Thyroid gland (tissue), 4 donors: ENCODE results near the gene RYR3.

Experiments
- POLR2A ChIP-seq, 2 donors: fragments of 450-650 bp; IDR thresholded peaks; one replicate each; pipeline ENCODE4 v1.6.1; 2017; ENCODE audit warnings: antibody characterized with exemption in 2 of 2, mild to moderate bottlenecking in 2 of 2, moderate library complexity in 1 of 2
- TF ChIP-seq, protein P1 (sequence below), 6 experiments: fragments of 200-600 bp in 3 of 6; fragments of 450-650 bp in 3 of 6; sonication (generic) in 3 of 6; IDR thresholded peaks; one replicate each; pipeline ENCODE4 v1.5.1; 2016 to 2019; ENCODE audit warnings: antibody characterized with exemption in 6 of 6, mild to moderate bottlenecking in 2 of 6, inconsistent platforms in 1 of 6, moderate library complexity in 1 of 6

DNA sequence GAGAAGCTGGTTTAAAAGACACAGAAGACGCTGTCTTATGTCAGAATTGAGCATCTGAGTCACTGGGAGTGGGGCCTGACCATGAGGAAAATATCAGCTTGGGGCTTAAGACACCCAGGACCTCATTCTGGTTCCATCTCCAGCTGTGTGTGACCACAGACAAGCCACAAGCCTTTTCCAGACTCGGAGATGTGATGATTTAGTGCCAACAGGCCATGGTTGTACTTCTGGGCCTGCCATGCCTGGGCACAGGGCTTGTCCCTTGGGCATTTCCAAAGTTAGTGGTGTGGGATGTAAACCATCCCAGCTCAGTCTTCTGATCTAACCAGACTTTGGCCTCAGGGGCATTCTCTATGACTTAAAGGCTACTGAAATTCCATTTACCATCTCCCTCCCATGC, 269.8 kb downstream of the RYR3 start:
- TF ChIP-seq POLR2A (IDR thresholded peaks at IDR 0.05) = no peak
- TF ChIP-seq, protein P1, sequence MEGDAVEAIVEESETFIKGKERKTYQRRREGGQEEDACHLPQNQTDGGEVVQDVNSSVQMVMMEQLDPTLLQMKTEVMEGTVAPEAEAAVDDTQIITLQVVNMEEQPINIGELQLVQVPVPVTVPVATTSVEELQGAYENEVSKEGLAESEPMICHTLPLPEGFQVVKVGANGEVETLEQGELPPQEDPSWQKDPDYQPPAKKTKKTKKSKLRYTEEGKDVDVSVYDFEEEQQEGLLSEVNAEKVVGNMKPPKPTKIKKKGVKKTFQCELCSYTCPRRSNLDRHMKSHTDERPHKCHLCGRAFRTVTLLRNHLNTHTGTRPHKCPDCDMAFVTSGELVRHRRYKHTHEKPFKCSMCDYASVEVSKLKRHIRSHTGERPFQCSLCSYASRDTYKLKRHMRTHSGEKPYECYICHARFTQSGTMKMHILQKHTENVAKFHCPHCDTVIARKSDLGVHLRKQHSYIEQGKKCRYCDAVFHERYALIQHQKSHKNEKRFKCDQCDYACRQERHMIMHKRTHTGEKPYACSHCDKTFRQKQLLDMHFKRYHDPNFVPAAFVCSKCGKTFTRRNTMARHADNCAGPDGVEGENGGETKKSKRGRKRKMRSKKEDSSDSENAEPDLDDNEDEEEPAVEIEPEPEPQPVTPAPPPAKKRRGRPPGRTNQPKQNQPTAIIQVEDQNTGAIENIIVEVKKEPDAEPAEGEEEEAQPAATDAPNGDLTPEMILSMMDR (IDR thresholded peaks at IDR 0.05) = no peak
